HAP-1 (cell line): Measurements from ENCODE around the gene TMEM186.
A peak's percentile ranks its signal among the peaks of the same experiment; 100 is the strongest.
"Not testable (repeated sequence)": the region's sequence is repeated elsewhere in the genome, so short reads cannot be mapped to it uniquely, and the experiment has no call there.

Experiments used
- DNase-seq, 2 experiments: peaks; one replicate each; pipeline ENCODE4 v3.0.0-alpha.2; 2016 to 2020; ENCODE audit warnings: low spot score in 2 of 2
- H3K27me3 ChIP-seq: fragments of 250-450 bp; sonication (Bioruptor Pico); 2 replicates; pipeline ENCODE4 v1.5.1; 2020; ENCODE audit warnings: low read depth, mild to moderate bottlenecking, moderate library complexity
- H3K36me3 ChIP-seq: fragments of 250-450 bp; sonication (Bioruptor Pico); replicated peaks from 2 replicates; pipeline ENCODE4 v1.5.1; 2020; ENCODE audit warnings: mild to moderate bottlenecking
- H3K4me1 ChIP-seq: fragments of 250-450 bp; sonication (Bioruptor Pico); 2 replicates; pipeline ENCODE4 v1.5.1; 2020; ENCODE audit warnings: mild to moderate bottlenecking
- H3K4me3 ChIP-seq: fragments of 250-450 bp; sonication (Bioruptor Pico); 2 replicates; pipeline ENCODE4 v1.5.1; 2020; ENCODE audit warnings: mild to moderate bottlenecking, moderate library complexity
- H3K9me3 ChIP-seq: fragments of 250-450 bp; sonication (Bioruptor Pico); 2 replicates; pipeline ENCODE4 v1.5.1; 2020; ENCODE audit warnings: mild to moderate bottlenecking, moderate library complexity
- in situ Hi-C: fragments of 300-500 bp; cut with MboI; formaldehyde crosslinking; loops from 3 replicates; pipeline ENCODE4 v1.14.3; 2020; ENCODE audit warnings: low sequenced_read_pairs, inconsistent platforms, mixed read lengths

The TMEM186 gene, protein sequence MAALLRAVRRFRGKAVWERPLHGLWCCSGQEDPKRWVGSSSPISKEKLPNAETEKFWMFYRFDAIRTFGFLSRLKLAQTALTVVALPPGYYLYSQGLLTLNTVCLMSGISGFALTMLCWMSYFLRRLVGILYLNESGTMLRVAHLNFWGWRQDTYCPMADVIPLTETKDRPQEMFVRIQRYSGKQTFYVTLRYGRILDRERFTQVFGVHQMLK

DNA sequence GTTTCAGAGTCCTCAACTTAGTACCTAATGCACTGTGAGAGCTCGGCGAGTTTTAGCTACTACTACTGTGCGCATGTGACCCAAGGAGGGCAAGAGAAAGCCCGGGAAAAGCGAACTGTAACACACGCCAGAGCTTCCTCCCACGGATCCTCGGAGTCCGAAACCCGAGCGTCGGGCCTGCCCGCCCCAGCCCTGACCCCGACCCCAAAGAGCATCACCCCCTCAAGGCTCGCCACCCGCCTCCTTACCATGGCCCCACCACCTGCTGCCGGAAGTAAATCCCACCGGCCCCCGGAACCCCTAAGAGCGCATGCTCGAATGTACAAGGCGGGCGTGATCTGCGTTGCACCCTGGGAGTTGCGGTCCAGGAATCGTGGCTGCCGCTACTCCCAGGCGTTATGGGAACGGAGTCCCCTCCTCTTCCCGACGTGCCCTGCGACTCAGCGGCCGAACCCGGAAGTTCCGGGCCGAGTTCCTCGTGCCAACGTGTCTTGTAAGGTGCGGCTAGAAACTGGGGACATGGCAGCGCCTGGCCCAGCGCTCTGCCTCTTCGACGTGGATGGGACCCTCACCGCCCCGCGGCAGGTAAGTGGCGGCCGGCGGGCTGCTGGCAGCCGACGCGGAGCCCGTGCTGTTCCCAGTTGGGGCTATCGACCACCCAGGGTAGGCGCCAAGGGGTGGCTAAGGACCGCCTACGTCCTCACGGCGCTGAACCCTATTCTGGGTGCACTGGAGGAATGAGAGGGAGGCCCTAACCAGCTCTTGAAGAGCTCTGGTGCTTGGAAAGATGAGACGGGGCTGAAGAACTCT, at the start of gene TMEM186, which contains the start of gene PMM2:
TSS of gene TMEM186 (minus strand) at position 276 of the 810 bp plus-strand sequence. CDS start at position 251, 25 bp downstream.
TSS of gene PMM2 (plus strand) at position 476 of the 810 bp plus-strand sequence. CDS start at position 520, 44 bp downstream.
- in situ Hi-C loops: loop anchor here (5.0 kb wide), 1 partner anchor 225 kb away; no protein-coding TSS in a partner anchor
- Histone ChIP-seq H3K4me3 (peak within 1 kb of the TSS; percentile 98), H3K9me3 (no peaks in the 10 kb centered on the region), H3K4me1 (peaks cover 16% of the 10 kb centered on the region), H3K27me3 (no peaks in the 10 kb centered on the region), H3K36me3 (peaks cover 26% of the 10 kb centered on the region)
- DNase-seq: peak; percentile 96 to 97

DNA sequence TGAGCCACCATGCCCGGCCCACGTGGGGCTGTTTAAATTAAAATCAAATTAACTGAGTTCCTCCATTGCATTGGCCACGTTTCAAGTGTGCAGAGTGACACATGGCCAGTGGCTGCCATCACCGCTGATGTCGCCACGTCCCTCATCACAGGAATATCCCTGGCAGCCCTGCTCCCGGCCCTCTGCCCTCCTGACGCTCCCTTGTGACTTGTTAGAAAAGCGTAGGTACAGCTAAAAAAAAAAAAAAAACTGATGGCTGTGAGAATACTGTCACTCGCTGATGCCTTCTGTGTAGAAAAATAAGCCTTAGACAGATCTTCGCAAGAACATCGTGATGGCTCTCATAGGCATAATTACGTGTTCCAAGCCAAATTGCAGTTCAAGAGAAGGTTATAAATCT, 49.7 kb upstream of the TMEM186 start:
- DNase-seq: no peak
- Histone ChIP-seq H3K27me3 (no peaks in the 10 kb centered on the region), H3K36me3 (peaks cover 50% of the 10 kb centered on the region), H3K4me3 (no peak overlapping the region), H3K9me3 (no peaks in the 10 kb centered on the region), H3K4me1 (no peaks in the 10 kb centered on the region)
- in situ Hi-C loops: no loop called here

DNA sequence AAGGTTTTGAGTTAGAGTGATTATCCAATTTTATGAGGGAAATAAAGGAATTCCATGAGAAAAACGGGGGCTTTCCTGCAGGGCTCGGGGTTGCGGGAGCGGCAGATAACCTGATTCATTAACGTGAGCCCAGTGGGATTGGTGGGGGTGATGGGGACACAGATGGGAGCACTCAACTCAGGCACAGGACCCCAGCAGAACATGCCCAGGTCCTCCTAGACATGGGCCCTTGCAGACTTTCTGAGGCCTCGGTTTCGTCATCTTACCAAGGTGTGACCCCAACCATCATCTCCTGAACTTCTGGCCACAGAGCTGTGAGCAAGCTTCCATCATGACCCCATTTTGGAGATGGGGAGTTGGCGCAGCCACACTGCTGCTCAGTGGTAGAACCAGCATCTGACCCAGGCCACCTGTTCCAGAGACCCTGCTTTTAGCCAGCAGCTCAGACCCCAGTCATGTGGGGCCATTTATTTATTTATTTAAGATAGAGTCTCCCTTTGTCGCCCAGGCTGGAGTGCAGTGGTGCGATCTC, 49.0 kb upstream of the TMEM186 start:
- in situ Hi-C loops: no loop called here
- Histone ChIP-seq H3K4me1 (no peaks in the 10 kb centered on the region), H3K4me3 (no peak overlapping the region), H3K9me3 (no peaks in the 10 kb centered on the region), H3K36me3 (peaks cover 46% of the 10 kb centered on the region), H3K27me3 (no peaks in the 10 kb centered on the region)
- DNase-seq: no peak

DNA sequence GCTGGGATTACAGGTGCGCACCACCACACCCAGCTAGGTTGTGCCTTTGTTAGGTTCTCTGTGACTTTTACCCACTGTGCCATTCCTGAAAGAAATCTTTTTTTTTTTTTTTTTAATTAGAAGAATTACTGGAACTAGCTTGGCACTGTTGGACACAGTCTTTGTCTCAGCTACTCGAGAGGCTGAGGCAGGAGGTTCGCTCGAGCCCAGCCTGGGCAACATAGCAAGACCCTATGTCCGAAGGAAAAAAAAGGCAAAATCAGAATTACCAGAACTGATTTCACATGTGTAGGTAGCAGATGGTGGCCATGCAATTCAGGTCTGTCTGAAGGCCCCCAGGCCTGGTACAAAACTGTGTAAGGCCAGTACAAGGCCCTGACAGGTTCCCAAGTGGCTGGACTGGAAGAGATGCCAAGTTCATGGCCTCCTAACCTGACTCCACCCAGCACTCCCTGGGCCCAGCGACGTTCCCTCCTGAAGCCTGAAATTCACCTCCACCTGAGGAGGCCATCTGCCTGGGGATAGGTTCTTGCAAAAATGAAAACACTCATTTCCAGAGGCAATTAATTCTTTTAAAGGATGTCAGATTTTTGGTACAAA, 48.4 kb upstream of the TMEM186 start:
- Histone ChIP-seq H3K4me1 (no peaks in the 10 kb centered on the region), H3K4me3 (no peak overlapping the region), H3K27me3 (no peaks in the 10 kb centered on the region), H3K9me3 (no peaks in the 10 kb centered on the region), H3K36me3 (peaks cover 39% of the 10 kb centered on the region)
- in situ Hi-C loops: no loop called here
- no peak for DNase-seq

DNA sequence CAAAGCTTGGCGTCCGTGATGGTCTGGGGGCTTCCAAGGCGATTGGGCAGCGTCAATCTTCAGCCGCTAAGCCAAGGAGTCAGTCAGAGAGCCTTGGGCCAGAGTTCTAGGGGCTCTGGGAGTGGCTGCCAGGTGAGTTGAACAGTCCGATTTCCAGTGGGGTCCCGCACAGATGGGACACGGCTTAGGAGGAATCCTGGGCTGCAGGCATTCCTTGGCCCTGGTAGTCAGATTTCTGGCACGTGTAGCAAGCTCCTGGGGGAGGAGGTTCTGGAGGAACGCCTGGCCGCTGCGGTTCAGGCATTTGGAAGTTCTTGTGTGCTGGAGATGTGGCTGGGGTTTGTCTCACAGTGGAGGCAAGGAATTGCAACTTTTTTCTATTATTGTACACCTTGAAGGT, 45.9 kb upstream of the TMEM186 start:
- H3K27me3 ChIP-seq, H3K4me1 ChIP-seq, DNase-seq, in situ Hi-C loops, H3K4me3 ChIP-seq, H3K9me3 ChIP-seq: not testable (repeated sequence)
- H3K36me3 ChIP-seq: peaks cover 14% of the 10 kb centered on the region

DNA sequence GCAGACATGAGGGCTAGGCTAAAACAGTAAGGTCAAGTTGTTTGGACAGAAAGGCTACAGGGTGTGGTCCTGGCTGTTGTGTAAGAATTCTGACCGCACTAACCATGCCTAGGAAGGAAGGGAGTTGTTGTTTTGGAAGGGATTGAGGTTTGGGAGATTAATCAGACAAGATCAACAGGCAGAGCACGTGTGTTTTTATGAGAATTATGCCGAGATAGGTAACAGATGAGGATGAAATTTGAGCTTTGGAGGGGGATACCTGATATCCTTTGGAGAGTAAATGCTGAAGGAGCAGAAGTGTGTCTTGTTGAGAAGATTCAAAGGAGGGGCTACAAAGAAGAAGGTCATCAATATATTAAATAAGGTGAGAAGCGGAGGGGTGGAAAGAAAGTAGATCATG, 44.6 kb upstream of the TMEM186 start:
- DNase-seq, H3K4me3 ChIP-seq, H3K4me1 ChIP-seq, H3K27me3 ChIP-seq, in situ Hi-C loops, H3K9me3 ChIP-seq: not testable (repeated sequence)
- H3K36me3 ChIP-seq: peaks cover 12% of the 10 kb centered on the region; the same call in 1 of the 2 replicates

DNA sequence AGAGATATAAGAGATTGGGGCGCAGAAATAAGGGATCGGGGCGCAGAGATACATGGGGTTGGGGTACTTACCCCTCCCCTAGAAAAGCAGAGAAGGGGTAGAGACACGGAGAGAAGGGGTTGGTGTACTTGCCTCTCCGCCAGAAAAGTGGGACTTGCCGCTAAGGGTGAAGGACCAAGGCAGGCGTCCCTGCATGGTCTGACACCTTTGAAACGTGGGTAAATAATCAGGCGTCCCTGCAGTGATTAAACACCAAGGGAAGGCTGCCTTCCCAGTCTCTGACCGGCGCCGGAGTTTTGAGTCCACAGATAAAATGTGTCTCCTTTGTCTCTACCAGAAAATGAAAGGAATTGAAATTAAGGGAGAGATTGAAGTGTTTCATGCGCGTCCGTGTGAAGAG, 40.2 kb upstream of the TMEM186 start:
- H3K27me3 ChIP-seq, H3K36me3 ChIP-seq, H3K4me3 ChIP-seq, DNase-seq, in situ Hi-C loops, H3K9me3 ChIP-seq, H3K4me1 ChIP-seq: not testable (repeated sequence)

DNA sequence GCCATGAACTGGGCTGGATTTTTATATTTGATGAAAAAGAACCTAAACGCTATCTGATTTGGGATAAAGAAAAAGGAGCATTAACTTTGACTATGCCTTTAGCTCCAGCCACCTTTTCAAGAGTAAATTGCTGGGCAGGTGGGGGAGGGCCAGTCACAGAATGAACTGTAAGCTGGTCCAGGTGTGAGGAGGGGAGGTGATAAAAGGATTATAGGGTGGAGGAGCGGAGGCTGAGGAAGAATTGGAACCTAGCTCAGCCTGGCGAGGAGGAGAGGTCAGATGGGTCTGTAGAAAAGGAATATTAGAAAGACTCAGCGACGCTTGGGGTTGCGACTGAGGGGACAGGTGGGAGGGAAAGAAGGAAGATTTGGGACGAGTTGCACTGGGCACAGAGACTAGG, 39.4 kb upstream of the TMEM186 start:
- H3K9me3 ChIP-seq, H3K4me3 ChIP-seq, DNase-seq, H3K4me1 ChIP-seq, in situ Hi-C loops, H3K36me3 ChIP-seq, H3K27me3 ChIP-seq: not testable (repeated sequence)

DNA sequence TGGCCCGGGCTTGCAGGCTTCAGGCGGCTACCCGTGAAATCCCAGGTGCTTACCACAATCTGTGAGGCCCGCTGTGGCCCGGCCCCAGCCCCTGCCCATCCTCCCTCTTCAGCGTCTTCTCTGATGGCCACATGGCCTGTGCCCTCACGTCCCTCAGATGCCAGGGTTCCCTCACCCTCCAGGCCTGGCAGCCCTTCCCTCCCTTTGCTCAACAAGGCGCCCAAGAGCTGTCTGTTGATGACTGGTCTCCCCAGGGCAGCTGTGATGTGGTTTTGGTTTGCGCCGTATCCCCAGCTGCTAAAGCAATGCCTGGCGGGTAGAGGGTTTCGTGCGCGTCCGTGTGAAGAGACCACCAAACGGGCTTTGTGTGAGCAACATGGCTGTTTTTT, 35.3 kb upstream of the TMEM186 start:
- Histone ChIP-seq H3K36me3 (peaks cover 33% of the 10 kb centered on the region), H3K27me3 (no peaks in the 10 kb centered on the region), H3K4me1 (peaks cover 14% of the 10 kb centered on the region), H3K4me3 (no peak overlapping the region), H3K9me3 (no peaks in the 10 kb centered on the region)
- DNase-seq: no peak
- in situ Hi-C loops: no loop called here

DNA sequence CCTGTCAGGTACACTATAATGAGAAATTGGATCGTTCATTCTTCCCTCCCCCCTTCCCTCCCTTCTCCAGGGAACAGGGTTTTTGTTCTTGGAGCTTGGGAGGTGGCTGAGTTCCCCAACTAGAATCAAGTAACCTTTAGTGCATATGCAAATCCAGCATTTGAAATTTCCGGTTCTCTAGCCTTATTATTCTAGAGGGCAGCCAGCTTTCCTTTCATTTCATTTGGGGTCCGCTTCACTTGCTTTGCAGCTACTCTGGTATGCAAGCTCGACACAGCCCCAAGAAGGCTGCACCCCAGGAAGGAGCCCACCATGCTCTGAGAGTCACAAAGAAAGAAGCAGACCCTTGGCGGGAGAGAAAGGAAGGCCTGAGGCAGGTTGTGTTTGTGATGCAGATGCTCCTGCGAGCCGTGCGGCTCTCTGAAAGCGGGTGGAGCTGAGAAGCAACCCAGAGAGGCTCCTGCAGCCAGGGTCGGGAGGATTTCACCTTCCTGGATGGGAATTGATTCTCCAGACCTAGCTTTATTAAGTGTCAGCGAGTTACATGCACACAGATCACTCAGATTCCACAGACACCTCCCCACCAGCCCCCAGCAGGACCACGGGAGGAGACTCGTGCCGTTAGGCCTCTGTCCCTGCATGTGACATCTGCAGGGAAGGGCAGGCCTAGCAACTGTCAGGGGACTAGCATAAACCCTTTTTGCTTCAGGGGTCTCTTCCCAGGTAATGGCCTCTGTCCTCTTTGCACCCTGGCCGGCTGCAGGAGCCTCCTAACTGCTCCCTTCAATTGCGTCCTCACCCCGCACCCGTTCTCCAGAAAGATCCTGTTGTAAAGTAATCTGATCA, 34.7 kb upstream of the TMEM186 start:
- peak; percentile 75 to 76 for DNase-seq
- in situ Hi-C loops: no loop called here
- H3K27me3 ChIP-seq: no peaks in the 10 kb centered on the region
- no peaks in the 10 kb centered on the region for H3K9me3 ChIP-seq
- H3K4me1 ChIP-seq: peaks cover 14% of the 10 kb centered on the region
- peak overlapping the region; percentile 6; the same call in 1 of the 2 replicates for H3K4me3 ChIP-seq
- H3K36me3 ChIP-seq: peaks cover 30% of the 10 kb centered on the region

DNA sequence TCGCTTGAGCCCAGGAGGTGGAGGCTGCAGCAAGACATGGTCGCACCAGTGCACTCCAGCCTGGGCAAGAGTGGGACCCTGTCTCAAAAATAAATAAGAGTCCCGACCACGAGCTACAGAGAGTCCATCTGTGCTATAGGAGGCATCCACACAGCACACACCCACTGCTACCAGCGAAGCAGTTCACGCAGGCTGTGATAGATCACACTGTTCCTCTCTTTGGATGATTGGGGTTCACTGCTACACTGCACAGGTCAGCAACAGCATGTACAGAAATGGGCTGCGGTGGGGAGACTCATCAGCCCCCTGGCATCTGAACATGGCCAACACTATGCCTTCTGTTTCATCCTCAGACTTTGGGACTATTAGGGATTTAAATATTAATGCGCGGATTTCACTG, 34.0 kb upstream of the TMEM186 start:
- no peak for DNase-seq
- Histone ChIP-seq H3K4me1 (peaks cover 14% of the 10 kb centered on the region), H3K27me3 (no peaks in the 10 kb centered on the region), H3K9me3 (no peaks in the 10 kb centered on the region), H3K36me3 (peaks cover 30% of the 10 kb centered on the region), H3K4me3 (no peak overlapping the region)
- in situ Hi-C loops: no loop called here

DNA sequence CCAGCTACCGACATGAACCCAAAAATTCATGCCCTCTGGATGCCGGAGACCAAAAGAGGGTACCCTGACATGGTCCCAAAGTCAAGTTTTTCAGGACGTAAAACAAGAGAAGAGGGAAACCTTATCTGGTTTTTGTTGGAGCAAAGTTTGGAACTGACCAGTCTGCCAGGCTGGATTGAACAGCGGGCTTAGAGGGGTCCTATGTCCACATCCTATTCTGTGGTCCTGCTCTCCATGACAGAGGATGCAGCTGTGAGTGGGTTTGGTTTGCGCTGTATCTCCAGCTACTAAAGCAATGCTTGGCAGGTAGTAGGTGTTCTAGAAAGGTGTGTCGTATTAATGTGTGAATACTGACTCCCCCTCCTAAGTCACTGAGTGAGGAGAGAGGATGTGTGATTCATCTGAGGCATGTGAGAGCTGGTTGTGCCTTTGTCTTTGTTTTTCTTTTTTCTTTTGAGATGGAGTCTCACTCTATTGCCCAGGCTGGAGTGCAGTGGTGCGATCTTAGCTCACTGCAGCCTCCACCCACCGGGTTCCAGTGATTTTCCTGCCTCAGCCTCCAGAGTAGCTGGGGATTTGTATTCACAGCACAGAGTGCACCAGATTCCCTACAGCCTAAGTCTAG, 31.2 kb upstream of the TMEM186 start:
- peaks cover 48% of the 10 kb centered on the region for H3K36me3 ChIP-seq

More for the DNA sequence above, 31.2 kb upstream of the TMEM186 start:
- peaks cover 14% of the 10 kb centered on the region for H3K4me1 ChIP-seq
- DNase-seq: no peak
- no peaks in the 10 kb centered on the region for H3K27me3 ChIP-seq
- H3K4me3 ChIP-seq: no peak overlapping the region
- H3K9me3 ChIP-seq: no peaks in the 10 kb centered on the region
- in situ Hi-C loops: no loop called here
